HG03442 (cell line): ENCODE measurements around the gene AS3MT.
"Not testable (repeated sequence)": the region's sequence is repeated elsewhere in the genome, so short reads cannot be mapped to it uniquely, and the experiment has no call there.

Source experiments
- ATAC-seq: cut with Tn5 transposase; IDR thresholded peaks from one replicate; pipeline ENCODE4 v1.9.1; 2021; ENCODE audit warnings: mild to moderate bottlenecking, moderate library complexity; ENCODE audit not compliant: unreplicated experiment

The AS3MT gene

DNA sequence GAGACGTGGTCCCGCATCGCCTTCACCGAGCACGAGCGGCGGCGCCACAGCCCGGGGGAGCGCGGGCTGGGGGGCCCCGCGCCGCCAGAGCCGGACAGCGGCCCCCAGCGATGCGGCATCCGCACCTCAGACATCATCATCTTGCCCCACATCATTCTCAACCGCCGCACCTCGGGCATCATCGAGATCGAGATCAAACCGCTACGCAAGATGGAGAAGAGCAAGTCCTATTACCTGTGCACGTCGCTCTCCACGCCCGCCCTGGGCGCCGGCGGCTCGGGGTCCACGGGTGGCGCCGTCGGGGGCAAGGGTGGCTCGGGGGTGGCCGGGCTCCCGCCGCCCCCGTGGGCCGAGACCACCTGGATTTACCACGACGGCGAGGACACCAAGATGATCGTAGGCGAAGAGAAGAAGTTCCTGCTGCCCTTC, 49.6 kb downstream of the AS3MT start:
- ATAC-seq = no peak

DNA sequence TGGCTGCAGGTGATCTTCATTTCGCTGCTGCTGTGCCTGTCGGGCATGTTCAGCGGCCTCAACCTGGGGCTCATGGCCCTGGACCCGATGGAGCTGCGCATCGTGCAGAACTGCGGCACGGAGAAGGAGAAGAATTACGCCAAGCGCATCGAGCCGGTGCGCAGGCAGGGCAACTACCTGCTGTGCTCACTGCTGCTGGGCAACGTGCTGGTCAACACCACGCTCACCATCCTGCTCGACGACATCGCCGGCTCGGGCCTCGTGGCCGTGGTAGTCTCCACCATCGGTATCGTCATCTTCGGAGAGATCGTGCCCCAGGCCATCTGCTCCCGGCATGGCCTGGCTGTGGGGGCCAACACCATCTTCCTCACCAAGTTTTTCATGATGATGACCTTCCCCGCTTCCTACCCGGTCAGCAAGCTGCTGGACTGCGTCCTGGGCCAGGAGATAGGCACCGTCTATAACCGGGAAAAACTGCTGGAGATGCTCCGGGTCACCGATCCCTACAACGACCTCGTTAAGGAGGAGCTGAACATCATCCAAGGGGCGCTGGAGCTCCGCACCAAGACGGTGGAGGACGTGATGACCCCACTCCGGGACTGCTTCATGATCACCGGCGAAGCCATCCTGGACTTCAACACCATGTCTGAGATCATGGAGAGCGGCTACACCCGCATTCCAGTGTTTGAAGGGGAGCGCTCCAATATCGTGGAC, 50.1 kb downstream of the AS3MT start:
- ATAC-seq = no peak

DNA sequence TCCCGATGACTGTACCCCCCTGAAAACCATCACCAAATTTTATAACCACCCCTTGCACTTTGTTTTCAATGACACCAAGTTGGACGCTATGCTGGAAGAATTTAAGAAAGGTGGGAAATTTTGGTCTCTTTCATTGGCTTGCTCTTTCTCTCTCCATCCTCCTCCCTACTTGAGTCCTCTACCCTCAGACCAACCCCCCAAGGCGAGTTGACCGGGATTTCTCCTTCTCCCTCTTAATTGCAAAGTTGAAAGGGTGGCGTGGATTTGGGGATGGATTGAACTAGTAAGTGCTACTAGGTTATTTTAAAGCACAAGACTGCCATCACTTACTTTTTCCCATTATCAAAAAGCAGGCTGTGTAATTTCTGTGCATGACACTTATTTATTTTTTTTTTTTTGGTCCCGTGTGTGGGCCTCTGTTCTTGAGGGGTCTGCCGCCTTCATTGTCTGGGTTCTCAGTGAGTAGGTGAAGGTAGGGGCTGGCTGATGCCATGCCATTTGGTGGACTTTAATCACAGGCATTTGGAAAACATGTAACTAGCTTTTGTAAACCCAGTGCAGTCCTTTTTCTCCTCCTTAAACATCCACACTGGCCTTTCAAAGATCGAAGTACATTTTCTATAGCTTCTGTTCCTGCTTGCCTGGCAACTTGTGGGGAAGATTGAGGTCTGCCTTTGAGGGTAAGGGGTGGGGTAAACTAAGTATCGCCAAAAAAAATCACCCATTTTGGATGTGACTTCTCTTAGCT, 50.9 kb downstream of the AS3MT start:
- ATAC-seq = no peak

DNA sequence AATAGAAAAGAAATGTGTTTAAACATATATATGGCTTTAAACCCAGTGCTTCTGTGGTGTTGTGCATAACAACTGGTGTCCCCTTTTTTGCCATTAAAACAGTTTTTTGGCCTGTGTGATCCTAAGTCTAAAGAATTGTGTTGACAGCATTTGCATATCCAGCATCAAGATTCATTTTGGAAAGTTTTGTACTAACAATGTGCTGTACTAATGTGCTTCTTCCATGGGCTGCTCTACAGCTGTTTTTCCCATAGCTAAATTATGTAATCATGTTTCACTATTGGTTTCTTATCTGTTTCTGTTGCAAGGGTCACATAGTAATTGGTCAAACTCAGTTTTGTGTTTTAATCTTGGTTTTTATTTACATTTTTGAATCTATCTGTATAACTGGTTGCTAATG, 54.3 kb downstream of the AS3MT start:
- ATAC-seq = no peak

DNA sequence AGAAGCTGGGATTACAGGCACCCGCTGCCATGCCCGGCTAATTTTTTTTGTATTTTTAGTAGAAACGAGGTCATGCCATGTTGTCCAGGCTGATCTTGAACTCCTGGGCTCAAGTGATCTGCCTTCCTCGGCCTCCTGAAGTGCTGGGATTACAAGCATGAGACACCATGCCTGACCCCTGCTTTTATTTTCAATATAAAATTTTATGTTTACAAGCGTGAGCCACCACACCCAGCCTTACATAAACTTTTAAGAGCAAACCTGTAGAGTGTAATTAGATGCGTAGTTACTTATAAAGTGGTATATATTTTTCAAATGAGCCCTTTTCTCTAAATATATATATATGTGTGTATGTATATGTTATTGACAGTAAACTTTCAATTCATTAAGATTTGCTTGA, 57.6 kb downstream of the AS3MT start:
- ATAC-seq = no peak

DNA sequence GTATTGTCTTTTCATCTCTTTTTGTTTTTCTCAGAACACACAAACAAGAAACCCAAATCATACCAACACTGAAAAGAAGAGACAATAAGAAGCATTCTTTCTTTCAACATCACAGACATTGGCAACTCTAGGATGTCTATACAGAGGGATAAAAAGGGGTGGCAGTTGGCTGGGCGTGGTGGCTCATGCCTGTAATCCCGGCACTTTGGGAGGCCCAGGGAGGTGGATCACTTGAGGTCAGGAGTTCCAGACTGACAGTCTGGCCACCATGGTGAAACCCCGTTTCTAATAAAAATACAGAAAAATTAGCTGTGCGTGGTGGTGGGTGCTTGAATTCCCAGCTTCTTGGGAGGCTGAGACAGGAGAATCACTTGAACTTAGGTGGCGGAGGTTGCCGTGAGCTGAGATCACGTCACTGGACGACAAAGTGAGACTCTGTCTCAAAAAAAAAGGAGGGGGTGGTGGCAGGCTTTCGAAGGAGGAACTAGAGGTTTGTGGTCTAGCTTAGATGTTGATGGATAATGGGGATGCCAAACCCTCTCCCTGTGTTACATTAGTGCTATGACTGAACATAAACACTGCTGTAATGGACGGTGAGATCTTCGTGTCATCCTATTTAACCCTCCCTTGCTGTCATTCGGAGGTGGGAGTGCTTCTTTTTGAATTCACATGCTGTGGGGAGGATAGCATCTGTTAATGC, 58.2 kb downstream of the AS3MT start:
- ATAC-seq = no peak

DNA sequence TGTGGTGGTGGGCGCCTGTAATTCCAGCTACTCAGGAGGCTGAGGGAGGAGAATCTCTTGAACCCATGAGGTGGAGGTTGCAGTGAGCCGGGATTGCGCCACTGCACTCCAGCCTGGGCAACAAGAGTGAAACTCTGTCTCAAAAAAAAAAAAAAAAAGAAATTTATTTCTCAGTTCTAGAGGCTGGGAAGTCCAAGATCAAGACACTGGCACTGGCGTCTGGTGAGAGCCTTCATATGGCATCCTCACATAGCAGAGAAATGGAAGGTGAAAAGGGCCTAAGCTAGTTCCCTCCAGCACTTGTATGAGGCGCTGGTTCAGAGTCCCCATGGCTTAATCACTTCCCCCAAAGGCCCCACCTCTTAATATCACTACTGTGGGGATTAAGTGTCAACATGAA, 59.2 kb downstream of the AS3MT start:
- not testable (repeated sequence) for ATAC-seq

DNA sequence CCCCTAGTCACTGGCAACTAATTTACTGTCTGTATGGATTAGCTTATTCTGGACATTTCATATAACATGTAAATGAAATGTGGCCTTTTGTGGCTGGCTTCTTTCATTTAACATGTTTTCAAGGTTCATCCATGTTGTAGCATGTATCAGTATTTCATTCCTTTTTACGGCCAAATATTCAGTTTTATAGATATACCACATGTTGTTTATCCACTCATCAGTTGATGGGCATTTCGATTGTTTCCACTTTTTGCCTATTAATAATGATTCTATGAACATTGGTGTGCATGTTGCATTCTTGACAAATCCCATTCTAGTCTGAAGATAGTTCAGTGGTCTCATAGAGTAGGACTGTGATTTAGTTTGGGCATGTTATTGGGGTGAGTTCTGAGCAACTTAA, 61.5 kb downstream of the AS3MT start:
- ATAC-seq = no peak

DNA sequence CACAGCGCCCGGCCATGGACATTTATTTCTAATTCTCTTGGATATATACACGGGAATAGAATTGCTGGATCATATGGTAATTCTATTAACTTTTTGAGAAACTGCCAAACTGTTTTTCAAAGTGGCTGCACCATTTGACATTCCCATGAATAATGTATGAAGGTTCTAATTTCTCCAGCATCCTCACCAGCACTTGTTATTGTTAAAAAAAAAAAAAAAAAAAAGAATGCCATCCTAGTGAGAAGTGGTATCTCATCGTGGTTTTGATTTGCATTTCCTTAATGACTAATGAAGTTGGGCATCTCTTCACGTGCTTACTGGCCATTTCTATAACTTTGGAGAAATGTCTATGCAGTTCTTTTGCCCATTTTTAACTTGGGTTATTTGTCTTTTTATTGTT, 62.4 kb downstream of the AS3MT start:
- no peak for ATAC-seq

DNA sequence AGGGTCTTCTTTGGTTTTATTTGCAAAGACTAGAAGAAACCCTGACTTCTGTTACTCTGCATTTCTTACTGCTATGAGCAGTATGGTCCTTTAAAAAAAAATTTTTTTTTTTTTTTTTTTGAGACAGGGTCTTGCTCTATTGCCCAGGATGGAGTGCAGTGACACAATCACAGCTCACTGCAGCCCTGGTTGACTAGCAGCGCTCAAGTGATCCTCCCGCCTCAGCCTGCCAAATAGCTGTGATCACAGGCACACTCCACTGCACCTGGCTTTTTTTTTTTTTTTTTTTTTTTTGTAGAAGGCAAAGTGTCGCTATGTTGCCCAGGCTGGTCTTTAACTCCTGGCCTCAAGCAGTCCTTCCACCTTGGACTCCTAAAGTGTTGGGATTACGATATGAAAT, 66.2 kb downstream of the AS3MT start:
- ATAC-seq = no peak

DNA sequence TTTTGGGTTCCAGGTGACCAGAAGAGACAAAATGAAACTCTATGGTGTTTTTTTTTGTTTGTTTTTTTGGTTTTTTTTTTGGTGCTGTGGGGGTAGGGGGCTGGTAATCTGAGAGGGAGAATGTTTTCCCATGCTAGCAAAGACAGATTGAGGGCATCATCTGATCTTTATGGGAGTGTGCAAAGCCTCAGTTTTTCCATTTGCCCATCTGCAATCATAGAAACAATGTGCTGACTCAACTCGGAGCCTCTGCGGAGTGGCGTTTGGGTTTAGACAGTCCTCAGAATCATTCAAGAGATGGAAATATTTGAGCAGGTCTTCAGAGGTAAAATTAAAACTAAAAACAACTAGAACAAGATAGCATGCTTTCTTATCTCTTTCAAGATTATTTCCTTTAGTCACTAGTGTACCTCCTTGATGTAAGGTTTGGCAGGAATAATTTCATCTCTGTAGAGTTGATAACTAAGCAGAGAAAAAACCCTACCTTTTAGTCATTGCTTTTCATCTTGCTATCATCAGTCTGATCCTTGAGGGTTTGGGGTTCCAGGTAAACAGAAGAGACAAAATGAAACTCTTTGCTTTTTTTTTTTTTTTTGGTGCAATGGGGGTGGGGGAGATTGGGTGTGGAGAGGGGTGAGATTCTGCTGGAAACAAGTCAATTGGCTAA, 66.8 kb downstream of the AS3MT start:
- no peak for ATAC-seq

DNA sequence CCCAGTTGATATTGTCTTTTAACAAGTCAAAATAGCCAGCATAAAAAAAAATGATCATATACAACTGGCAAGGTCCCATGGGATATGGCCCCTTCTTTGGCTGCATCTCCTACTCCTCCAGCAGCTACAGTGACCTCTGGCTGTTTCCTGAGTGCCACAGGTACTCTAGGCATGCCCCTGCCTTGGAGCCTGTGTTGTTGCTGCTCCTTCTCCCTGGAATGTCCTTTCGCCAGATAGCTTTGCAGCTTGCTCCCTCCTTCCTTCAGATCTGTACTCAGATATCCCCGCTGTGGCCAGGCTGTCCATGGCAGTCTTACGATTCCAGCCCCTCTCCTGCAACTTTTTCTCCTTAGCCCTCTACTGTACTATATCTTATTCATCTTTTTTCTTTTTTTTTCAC, 72.1 kb downstream of the AS3MT start:
- no peak for ATAC-seq

DNA sequence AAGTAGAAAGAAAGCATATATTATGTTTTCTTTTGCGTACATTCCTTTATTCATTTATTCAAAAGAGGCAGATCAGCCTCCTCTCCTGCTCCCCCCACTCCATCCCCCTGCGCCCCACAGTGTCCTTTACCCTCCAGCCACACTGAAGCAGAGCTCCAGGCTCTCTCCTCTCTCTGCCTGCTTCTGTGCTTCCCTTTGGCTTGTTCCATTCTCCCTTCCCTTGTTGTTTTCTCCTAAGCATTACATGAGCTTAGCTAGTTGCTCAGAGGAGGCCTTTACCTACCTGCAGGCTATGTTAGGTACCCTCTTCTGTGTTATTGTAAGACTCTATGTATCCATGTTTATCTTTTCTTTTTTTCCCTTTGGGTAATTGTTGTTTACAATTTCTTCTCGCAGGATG, 76.2 kb downstream of the AS3MT start:
- ATAC-seq = no peak

DNA sequence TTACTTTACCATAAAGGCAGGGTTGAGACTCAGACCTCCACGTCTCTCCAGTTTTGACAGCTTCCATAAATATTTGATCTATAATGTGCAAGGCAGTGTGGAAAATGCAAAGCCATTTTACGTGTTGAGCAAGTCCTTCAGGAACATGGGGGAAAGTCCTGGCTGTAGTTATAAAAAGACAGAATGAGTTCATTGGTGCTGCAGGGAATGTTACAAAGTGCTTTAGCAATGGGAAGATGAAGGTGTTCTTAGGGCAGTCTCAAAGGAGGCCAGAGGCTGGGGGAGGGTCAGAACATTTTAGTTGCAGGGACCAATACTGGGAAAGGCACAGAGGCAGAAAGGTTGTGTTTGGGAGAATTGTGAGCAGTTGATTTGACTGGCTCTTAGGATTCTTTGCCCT, 76.7 kb downstream of the AS3MT start:
- ATAC-seq = no peak

DNA sequence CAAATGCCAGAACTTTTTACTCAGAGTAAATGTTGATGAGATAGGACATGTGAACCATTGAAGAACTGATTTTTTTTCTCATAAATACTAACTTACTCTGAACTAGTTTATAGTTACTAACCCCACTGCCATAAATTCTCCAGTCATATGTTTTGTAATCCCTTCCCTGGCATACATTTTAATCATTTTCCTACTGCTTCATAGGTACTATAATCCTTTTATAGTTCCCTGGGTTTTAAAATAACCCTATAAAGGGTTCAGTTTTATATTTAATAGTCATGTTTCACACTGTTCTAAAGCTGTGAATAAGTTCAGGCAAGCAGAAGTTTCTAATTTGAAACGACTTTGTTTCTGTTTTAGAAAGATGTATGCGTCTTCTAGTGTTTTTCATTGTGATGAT, 77.7 kb downstream of the AS3MT start:
- no peak for ATAC-seq

DNA sequence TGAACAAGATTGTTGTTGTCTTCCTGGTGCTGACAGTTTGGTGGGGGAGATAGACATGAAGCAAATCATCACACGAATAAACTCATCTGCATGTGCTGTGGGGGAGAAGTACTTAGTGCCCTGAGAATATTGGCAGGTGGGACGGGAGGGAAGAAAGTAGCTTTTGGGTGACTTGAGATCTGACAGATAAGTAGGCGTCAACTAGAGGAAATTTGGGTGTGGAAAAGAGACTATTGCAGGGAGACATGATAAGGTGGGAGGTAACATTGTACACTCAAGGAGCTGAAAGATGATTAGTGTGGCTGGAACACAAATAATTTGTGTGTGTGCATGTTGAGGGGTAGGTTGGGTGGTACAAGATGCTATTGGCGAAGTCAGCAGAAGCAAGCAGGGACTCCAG, 78.9 kb downstream of the AS3MT start:
- ATAC-seq = no peak

DNA sequence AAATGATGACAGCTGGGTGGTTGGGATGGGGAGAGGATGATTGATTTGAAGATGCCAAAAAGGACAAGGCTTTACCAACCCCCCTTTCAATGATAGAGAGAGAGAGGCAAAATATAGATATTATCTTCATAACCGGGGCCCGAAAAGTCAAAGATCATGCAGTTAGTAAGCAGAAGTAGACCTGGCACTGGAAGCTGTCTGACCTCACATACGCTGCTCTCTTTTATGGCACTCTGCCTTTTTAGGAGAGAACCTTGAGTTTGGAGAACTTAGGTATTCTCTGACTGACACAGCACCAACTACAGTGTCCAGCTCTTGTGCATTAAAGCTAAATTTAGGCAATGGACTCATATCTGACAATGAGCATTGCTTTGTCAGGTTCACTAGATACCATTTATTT, 79.5 kb downstream of the AS3MT start:
- no peak for ATAC-seq

DNA sequence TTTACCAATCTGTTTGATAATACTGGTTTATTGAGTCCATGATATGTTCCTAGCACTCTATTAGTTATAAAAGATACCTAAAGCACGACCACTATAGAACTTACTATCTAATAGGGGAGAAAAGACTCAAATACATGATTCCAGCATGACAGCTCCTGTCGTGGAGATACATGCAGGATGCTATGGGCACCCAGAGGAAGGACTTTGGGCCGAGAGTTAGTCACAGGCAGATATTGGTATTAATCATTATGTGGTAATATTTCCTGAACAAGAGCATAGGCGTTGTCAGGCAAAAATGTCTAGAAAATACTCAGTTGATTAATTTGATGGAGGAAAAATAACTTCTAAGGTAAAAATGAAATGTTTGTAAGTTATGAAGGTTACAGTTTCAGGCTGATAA, 80.6 kb downstream of the AS3MT start:
- ATAC-seq = no peak

DNA sequence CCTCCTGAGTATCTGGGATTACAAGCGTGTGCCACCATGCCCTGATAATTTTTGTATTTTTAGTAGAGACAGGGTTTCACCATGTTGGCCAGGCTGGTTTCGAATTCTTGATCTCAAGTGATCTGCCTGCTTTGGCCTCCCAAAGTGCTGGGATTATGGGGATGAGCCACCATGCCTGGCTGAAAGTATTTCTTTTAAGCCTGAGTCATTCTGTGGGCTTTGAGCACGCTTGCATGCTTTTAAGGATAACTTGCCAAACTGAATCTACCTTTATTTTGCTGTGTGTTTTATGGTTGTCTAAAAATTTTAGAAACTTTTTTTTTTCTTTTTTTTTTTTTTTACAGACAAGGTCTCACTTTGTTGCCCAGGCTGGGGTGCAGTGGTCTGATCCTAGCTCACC, 82.0 kb downstream of the AS3MT start:
- ATAC-seq = no peak
